ENCODE measurements around the gene A1BG.

A1BG gene

DNA sequence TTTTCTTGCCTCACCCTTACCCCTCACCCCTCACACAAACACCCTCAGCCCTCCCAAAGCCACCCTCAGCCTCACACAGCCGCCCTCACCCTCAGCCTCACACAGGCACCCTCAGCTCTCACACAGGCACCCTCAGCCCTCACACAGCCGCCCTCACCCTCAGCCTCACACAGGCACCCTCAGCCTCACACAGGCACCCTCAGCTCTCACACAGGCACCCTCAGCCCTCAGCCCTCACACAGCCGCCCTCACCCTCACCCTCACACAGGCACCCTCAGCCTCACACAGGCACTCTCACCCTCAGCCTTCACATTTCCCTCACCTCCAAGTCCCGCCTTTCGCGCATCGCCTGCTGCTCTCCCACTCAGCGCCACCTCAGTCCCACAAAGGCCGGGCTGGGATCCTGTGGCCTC, 26.8 kb downstream of the A1BG start:
- peaks cover 0 to 15% of the 10 kb centered on the region in 2 experiments; a peak in 2 of 3 replicates for H3K36me3 ChIP-seq (ENCODE audit: control insufficient read depth in 2 of 2, insufficient read depth in 1 of 2, low read length in 2 of 2)
- CTCF ChIA-PET: interaction anchor here (0.6 to 1.8 kb wide), 5 partner anchors 38 to 249 kb away, joined by 3 to 9 read pairs (median 3); partner anchors contain the start of gene ZBTB45
- POLR2A ChIA-PET: interaction anchor here (0.6 to 2.1 kb wide), 20 partner anchors 9 to 249 kb away, joined by 3 to 38 read pairs (median 6); partner anchors contain the start of genes ERVK3-1, RPS5, TRIM28 and ZBTB45
- peak overlapping the region; percentile 98 for H3K4me3 ChIP-seq (ENCODE audit: low read depth, low read length)
- H3K27ac ChIP-seq (ENCODE audit: extremely low read depth, low read depth, low read length): peak overlapping the region; percentile 67; the same call in 1 of the 2 replicates
- TF ChIP-seq ZBTB8A (tag by site-specific recombination; IDR thresholded peaks at IDR 0.05) (peak; percentile 90), ZNF510 (tag by site-specific recombination; IDR thresholded peaks at IDR 0.05; ENCODE audit: insufficient replicate concordance) (no peak), ZNF423 (tag by site-specific recombination; IDR thresholded peaks at IDR 0.05) (peak; percentile 45; the same call in 1 of the 2 replicates), EGR2 (tag by site-specific recombination; IDR thresholded peaks at IDR 0.05; ENCODE audit: low read depth) (peak; percentile 77), ZFHX2 (tag by site-specific recombination; conservative IDR thresholded peaks at IDR 0.05) (peak; percentile 78), PRDM1 (tag by site-specific recombination; IDR thresholded peaks at IDR 0.05) (no peak)
- TF ChIP-seq, protein P1, sequence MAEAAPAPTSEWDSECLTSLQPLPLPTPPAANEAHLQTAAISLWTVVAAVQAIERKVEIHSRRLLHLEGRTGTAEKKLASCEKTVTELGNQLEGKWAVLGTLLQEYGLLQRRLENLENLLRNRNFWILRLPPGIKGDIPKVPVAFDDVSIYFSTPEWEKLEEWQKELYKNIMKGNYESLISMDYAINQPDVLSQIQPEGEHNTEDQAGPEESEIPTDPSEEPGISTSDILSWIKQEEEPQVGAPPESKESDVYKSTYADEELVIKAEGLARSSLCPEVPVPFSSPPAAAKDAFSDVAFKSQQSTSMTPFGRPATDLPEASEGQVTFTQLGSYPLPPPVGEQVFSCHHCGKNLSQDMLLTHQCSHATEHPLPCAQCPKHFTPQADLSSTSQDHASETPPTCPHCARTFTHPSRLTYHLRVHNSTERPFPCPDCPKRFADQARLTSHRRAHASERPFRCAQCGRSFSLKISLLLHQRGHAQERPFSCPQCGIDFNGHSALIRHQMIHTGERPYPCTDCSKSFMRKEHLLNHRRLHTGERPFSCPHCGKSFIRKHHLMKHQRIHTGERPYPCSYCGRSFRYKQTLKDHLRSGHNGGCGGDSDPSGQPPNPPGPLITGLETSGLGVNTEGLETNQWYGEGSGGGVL (tag by site-specific recombination; IDR thresholded peaks at IDR 0.05): peak; percentile 74
- H3K9me3 ChIP-seq (ENCODE audit: control insufficient read depth, insufficient read depth, low read depth, low read length): no peaks in the 10 kb centered on the region
- peaks cover 3% of the 10 kb centered on the region; the same call in 1 of the 2 replicates for H3K4me1 ChIP-seq (ENCODE audit: control insufficient read depth, insufficient read depth, low read length)

DNA sequence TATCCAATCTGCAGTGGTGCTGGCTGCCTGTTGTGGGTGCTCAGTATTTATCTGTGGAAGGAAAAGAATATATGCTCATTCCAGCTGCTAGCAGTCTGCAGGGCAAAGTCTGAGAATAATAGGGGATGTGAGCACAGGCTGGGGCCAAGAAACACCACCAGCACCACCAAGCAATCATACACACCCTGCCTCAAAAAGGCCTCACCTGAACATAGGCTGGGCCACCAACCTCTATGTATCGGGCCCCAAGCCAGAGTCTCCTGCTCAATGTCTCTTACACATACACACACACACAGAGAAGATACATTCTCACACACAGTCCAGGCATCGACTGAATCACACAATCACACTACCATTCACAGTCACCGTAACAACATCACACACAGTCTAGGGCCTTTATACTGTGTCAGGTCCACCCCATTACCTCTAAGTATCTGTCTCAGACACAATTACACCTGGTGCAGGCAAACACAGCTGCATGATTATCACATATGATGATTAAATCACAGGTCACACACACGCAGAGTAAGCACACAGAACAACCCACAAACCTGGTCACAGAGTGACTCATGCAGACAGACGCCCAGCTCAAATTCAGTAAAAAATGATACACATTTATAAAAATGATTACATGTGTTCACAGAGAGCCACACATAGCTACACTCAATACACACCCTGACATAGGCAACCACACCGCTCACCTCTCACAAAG, 27.8 kb downstream of the A1BG start:
- POLR2A ChIA-PET: interaction anchor here (0.6 to 2.1 kb wide), 6 partner anchors 20 to 250 kb away, joined by 3 to 21 read pairs (median 6); partner anchors contain the start of genes ERVK3-1, RPS5, ZBTB45 and ZNF274
- peaks cover 3% of the 10 kb centered on the region; the same call in 1 of the 2 replicates for H3K4me1 ChIP-seq (ENCODE audit: control insufficient read depth, insufficient read depth, low read length)
- TF ChIP-seq ZNF623 (tag by site-specific recombination; IDR thresholded peaks at IDR 0.05) (0 out of 2 replicates have a peak, but pooled peaks have one; percentile 7), ZNF404 (tag by site-specific recombination; IDR thresholded peaks at IDR 0.05) (no peak), ZIC2 (tag by site-specific recombination; IDR thresholded peaks at IDR 0.05) (no peak)
- H3K9me3 ChIP-seq (ENCODE audit: control insufficient read depth, insufficient read depth, low read depth, low read length): no peaks in the 10 kb centered on the region
- peak overlapping the region; percentile 98 for H3K4me3 ChIP-seq (ENCODE audit: low read depth, low read length)
- H3K36me3 ChIP-seq (ENCODE audit: control insufficient read depth in 2 of 2, insufficient read depth in 1 of 2, low read length in 2 of 2): peaks cover 0 to 15% of the 10 kb centered on the region in 2 experiments; a peak in 2 of 3 replicates
- CTCF ChIA-PET: interaction anchor here (0.6 to 1.8 kb wide), 4 partner anchors 97 to 250 kb away, joined by 3 to 9 read pairs (median 3); partner anchors contain the start of gene ZBTB45
- H3K27ac ChIP-seq (ENCODE audit: extremely low read depth, low read depth, low read length): no peak overlapping the region

DNA sequence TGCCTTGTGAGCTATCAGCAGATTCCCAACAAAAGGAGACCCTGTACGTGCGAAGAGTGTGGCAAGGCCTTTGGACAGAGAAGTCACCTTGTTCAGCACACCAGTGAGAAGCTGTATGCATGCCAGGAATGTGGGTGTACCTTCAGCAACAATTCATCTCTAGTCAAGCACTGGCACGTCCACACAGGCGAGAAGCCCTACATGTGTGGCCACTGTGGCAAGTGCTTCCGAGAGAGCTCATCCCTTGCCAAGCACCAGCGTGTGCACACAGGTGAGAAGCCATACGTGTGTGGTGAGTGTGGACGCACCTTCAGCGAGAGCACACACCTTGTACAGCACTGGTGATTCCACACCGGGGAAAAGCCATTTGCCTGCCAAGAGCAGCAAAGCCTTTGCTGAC, 34.1 kb downstream of the A1BG start:
- Histone ChIP-seq H3K36me3 (ENCODE audit: control insufficient read depth in 2 of 2, insufficient read depth in 1 of 2, low read length in 2 of 2) (peaks cover 14 to 47% of the 10 kb centered on the region in 2 experiments; a peak in 2 of 3 replicates), H3K27ac (ENCODE audit: extremely low read depth, low read depth, low read length) (no peak overlapping the region), H3K4me3 (ENCODE audit: low read depth, low read length) (no peak overlapping the region), H3K4me1 (ENCODE audit: control insufficient read depth, insufficient read depth, low read length) (no peaks in the 10 kb centered on the region), H3K9me3 (ENCODE audit: control insufficient read depth, insufficient read depth, low read depth, low read length) (no peaks in the 10 kb centered on the region)
- ChIA-PET CTCF (no interaction called here), POLR2A (interaction anchor here (1.3 to 1.6 kb wide), 2 partner anchors 14 to 19 kb away, joined by 3 to 4 read pairs; partner anchors contain the start of gene ERVK3-1)
- TF ChIP-seq, protein P2, sequence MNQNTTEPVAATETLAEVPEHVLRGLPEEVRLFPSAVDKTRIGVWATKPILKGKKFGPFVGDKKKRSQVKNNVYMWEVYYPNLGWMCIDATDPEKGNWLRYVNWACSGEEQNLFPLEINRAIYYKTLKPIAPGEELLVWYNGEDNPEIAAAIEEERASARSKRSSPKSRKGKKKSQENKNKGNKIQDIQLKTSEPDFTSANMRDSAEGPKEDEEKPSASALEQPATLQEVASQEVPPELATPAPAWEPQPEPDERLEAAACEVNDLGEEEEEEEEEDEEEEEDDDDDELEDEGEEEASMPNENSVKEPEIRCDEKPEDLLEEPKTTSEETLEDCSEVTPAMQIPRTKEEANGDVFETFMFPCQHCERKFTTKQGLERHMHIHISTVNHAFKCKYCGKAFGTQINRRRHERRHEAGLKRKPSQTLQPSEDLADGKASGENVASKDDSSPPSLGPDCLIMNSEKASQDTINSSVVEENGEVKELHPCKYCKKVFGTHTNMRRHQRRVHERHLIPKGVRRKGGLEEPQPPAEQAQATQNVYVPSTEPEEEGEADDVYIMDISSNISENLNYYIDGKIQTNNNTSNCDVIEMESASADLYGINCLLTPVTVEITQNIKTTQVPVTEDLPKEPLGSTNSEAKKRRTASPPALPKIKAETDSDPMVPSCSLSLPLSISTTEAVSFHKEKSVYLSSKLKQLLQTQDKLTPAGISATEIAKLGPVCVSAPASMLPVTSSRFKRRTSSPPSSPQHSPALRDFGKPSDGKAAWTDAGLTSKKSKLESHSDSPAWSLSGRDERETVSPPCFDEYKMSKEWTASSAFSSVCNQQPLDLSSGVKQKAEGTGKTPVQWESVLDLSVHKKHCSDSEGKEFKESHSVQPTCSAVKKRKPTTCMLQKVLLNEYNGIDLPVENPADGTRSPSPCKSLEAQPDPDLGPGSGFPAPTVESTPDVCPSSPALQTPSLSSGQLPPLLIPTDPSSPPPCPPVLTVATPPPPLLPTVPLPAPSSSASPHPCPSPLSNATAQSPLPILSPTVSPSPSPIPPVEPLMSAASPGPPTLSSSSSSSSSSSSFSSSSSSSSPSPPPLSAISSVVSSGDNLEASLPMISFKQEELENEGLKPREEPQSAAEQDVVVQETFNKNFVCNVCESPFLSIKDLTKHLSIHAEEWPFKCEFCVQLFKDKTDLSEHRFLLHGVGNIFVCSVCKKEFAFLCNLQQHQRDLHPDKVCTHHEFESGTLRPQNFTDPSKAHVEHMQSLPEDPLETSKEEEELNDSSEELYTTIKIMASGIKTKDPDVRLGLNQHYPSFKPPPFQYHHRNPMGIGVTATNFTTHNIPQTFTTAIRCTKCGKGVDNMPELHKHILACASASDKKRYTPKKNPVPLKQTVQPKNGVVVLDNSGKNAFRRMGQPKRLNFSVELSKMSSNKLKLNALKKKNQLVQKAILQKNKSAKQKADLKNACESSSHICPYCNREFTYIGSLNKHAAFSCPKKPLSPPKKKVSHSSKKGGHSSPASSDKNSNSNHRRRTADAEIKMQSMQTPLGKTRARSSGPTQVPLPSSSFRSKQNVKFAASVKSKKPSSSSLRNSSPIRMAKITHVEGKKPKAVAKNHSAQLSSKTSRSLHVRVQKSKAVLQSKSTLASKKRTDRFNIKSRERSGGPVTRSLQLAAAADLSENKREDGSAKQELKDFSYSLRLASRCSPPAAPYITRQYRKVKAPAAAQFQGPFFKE (tag by site-specific recombination; IDR thresholded peaks at IDR 0.05; ENCODE audit: borderline replicate concordance): no peak
- TF ChIP-seq, protein P3, sequence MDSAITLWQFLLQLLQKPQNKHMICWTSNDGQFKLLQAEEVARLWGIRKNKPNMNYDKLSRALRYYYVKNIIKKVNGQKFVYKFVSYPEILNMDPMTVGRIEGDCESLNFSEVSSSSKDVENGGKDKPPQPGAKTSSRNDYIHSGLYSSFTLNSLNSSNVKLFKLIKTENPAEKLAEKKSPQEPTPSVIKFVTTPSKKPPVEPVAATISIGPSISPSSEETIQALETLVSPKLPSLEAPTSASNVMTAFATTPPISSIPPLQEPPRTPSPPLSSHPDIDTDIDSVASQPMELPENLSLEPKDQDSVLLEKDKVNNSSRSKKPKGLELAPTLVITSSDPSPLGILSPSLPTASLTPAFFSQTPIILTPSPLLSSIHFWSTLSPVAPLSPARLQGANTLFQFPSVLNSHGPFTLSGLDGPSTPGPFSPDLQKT (IDR thresholded peaks at IDR 0.05; ENCODE audit: borderline replicate concordance, low read depth, low read length): no peak

Measured in HEK293 (cell line).